GM21786 (cell line): Measurements from ENCODE around the gene GFRA4.
"Not testable (repeated sequence)": the region's sequence is repeated elsewhere in the genome, so short reads cannot be mapped to it uniquely, and the experiment has no call there.

ENCODE experiments used
- ATAC-seq: cut with Tn5 transposase; IDR thresholded peaks from one replicate; pipeline ENCODE4 v1.9.1; 2021; ENCODE audit not compliant: unreplicated experiment

Gene GFRA4

DNA sequence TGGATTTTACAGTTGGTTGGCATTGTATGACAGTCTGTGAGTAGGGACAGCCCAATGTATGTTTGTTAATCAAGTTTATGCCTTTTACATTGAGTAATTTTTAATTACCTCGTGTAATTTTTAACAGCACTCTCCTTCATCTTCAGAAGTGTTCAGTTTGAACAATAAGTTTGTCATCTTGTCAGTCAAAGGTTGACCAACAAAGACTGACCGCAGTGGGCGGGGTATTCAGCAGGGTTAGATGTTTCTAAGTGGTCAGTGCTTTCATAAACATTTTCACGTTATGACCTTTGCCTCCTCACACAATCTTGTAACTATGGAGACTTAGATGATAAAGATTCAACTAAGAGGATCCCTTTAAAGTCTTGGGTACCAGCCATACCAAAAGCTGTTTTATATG, 40.8 kb downstream of the GFRA4 start:
- no peak for ATAC-seq

DNA sequence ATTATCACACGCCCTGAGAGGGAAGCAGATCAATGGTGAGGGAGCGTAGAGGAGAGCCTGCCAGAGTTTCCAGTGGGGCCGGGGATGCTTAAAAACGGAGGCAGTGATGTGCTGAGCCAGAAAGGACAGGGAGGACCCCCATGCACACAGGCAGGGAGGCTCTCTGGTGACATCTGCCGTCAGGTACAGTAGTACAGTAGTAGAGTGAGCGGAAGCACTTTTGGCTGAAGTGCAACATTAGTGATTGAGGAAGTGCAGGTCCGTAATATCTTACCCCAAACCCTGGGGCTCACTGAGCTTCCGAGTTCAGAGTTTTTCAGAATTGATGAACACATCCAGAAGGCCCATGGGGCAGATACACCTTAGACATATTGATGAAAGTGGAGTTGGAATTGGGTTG, 42.1 kb downstream of the GFRA4 start:
- ATAC-seq, result no peak

DNA sequence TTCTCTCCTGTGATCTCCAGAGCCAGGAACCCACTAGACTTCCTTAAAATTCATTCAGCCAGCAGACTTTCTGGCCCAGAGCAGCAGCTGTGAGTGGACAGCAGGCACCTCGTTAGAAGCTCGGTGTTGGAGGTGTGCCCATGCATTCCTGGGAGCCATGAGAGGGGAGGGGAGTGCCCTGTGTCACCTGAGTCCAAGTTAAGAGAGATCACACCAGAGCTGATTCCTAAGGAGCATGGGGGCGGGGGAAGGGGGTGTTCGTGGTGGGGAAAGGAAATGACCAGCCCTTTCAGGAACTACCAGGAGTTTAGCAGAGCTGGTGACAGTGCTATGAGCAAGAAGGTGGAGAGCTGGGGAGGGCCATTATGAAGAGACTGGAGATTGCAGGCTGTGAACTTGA, 46.9 kb downstream of the GFRA4 start:
- ATAC-seq, result no peak

DNA sequence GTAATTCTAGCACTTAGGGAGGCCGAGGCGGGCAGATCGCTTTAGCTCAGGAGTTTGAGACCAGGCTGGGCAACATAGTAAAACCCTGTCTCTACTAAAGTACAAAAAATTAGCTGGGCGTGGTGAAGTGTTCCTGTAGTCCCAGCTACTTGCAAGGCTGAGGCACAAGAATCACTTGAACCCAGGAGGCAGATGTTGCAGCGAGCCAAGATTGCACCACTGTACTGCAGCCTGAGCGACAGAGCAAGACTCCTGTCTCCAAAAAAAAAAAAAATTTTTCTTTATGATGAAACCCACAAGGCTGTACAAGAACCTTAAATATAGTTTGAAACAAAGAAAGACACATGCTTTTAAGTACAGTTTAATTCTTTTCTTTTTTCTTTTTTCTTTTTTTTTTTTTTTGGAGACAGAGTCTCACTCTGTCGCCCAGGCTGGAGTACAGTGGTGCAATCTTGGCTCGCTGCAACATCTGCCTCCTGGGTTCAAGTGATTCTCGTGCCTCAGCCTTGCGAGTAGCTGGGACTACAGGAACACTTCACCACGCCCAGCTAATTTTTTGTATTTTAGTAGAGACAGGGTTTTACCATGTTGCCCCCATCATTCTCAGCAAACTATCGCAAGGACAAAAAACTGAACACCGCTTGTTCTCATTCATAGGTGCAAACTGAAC, 47.9 kb downstream of the GFRA4 start:
- not testable (repeated sequence) for ATAC-seq

DNA sequence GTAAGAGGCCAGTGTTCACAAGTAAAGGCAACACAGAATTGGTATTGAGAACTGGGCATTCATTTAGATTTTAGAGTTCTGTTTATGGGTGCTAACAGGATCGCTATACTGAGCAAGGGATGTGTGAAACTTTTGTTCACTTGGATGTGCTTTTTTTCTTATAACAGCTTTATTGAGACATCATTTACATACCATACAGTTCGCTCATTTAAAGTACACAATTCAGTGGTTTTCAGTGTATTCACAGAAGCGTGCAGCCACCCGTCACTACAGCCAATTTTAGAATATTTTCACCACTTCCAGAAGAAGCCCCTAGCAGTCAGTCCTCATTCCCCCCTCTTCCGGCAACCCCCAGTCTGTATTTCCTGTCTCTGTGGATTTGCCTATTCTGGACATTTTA, 48.7 kb downstream of the GFRA4 start:
- no peak for ATAC-seq

DNA sequence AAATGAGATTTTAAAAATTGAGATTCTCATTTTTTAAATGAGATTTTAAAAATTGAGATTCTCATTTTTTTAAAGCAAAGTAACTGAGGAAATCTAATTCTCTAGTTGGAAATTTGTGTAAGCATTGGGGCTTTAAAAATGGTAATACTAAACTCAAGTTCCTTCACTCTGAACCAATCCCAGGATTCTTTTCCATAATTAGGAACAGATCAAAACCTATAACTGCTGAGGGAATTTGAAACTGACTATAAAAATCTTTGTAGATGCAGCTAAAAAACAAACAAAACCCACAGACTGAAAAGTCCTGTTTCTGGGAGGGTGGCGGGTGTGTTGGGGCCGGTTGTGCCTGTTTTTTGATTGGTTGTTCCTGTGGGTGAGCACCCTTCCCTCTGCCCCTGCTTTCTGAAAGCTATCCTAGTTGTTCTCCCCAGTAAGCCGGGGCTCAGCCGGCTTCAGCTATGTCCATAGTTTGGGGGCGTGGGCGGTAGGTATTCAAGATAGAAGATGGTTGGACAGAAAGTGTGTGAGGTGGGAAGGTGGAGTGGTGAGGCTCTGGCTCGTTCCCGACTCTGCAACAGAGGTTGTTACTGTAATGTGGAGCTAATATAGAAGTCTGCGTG, 49.3 kb downstream of the GFRA4 start:
- no peak for ATAC-seq

DNA sequence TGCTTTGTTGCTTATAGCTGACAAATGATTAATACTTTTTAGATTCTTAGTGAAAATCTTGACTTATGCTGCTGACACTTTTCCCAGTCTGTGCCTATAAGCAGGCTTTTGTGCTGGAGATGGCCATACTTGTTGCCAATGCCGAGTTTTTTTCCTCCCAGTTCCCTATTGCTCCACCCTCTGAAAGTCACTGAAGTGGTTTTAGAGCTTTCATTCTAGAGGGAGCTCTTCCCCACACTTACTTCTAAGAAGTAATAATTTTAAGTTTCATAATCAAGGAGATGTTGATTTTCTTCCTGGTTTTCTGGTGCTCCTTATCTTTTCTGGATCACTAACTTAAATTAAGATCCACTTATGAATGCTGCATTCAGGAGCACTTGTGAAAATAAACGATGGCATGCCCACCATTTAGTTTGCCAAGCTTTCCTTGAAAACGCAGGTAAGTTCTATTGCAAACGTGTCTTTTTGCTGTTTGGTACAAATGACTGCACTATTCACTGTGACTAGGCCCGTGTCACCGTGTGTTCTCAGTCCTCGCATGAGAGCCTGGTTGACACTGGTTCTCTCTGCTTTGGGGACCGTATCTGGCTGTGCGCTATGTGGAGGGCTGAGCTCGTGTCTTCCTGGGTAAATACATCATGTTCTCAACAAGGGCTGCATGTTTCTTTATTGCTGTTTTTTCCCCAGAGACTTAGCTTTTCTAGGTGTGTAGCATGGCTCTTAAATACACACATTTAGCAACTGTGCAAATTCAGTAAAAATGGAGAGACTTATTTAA, 50.2 kb downstream of the GFRA4 start:
- no peak for ATAC-seq

DNA sequence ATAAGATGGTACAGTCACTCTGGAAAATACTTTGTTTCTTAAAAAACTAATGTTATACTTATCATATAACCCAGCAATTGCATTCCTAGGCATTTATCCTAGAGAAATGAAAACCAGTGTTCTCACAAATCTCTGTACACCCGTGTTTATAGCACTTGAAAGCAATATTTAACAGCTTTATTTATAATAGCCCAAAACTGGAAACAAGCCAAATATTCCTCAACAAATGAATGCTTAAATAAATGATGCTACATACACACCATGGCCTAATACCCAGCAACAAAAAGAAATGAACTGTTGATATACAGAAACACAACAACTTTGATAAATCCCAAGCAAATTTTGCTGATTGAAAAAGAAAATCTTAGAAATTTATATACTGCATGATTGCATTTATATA, 51.3 kb downstream of the GFRA4 start:
- no peak for ATAC-seq
